HG03342 (cell line): ENCODE data around the gene UNC5B.

Source experiments
- ATAC-seq: cut with Tn5 transposase; IDR thresholded peaks from one replicate; pipeline ENCODE4 v1.9.1; 2021; ENCODE audit warnings: mild to moderate bottlenecking, moderate library complexity; ENCODE audit not compliant: unreplicated experiment

Gene UNC5B

GRCh38 chr10:71336632-71337031 lies 124.3 kb downstream of the UNC5B start:
- no peak for ATAC-seq

- no peak for ATAC-seq
These were observed 124.9 kb downstream of the UNC5B start for GRCh38 chr10:71337219-71337701.

DNA sequence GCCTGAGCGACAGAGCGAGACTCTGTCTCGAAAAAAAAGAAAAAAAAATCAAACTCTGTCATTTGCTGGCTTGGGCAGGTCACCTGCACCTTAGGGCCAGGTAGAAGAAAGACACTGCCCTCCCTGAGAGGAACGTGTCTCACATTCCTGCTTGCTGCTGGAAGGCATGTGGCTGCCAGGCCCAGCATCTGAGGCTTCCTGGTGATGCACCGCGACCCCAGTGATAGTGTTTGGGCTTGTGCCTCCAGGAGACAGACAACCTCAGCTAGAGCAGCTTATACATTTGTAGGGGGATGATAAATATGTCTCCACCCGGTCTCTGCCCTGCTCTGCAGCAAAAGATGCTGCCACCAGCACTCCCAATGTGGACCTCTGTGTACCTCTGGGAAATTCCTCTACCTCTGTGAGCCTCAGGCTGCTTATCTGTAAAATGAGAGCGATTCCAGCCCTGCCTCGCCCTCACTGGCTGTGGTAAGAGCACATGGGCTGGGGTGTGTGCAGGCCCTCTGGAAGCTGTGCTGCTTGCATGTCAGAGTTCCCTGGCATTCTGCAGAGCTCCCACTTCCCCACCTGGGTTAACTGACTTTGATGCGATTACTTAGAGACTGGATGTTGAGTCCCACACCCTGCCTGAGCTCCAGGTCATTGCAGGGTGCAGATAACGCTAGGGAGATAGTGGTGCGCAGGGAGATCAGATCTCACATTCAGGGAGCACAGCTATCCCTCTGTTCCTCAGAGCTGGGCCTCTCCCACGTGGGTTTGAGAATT lies 126.5 kb downstream of the UNC5B start:
- ATAC-seq: no peak

DNA sequence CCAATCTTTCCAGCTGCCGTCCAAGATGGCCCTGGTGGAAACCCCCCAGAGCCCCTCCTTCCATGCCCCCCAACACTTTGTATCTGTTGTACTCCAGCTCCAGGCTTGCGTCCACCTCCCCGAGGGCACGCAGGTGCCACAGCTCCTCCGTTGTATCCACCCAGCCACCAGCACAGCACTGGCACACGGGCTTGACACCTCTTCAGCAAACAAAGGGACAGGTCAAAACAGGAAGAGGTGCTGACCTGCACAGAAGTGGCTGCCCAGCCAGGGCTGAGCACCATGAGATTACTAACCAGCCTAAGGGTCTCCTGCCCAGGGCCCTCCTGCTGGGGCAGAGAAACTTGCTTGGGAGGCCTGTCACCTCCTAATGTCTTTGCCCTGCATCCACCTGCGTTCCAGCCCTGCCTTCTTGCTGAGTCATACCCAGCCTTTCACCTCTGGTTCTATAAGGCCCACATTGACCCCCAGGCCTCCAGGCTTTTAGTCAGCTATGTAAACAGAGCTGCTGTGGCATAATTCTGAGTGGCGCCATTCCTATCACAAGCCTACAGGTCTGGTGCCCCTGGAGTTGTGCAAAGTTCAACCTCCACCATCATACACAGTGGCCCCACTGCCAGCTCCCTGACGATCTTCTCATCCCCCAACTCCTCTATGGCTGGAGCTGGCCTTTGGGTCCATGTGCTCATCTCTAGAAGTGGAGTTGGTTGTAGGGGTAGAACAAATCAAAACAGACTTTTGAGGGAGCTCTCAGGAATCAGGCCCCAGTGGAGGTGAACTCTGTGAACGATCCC lies 127.6 kb downstream of the UNC5B start:
- no peak for ATAC-seq

DNA sequence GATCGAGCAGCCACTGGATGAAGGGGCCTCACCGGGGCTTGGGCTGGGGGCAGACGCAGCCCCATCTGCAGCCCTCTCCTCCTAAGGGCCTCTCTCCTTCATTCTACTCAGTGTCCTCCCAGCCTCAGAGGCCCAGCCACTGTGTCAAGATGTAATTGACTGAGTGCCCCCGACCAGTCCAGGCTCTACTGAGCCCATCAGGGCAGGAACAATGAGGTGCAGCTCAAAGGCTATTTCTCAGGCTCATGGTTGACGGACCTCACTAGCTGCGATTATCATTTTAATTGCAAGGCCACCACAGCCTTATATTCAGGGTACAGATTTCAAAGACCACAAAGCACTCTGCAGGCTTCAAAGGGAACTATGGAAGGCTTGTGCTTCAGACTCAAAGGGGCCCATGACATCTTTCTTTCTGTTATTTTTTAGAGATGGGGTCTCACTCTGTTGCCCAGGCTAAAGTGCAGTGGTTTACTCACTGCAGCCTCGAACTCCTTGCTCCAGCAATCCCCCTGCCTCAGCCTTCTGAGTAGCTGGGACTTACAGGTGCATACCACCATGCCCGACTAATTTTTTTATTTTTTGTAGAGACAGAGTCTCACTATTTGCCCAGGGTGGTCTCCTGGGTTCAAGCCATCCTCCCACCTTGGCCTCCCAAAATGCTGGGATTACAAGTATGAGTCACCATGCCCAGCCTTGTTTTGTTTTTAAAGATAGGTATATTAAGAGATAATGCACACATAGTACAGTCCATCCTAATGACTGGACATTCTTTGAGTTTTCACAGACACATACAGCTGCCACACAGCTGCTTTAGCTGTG lies 130.4 kb downstream of the UNC5B start:
- no peak for ATAC-seq

- ATAC-seq: no peak
These were observed 131.0 kb downstream of the UNC5B start for GRCh38 chr10:71343392-71343773.

GRCh38 chr10:71344154-71344925 lies 132.0 kb downstream of the UNC5B start:
- ATAC-seq: no peak

DNA sequence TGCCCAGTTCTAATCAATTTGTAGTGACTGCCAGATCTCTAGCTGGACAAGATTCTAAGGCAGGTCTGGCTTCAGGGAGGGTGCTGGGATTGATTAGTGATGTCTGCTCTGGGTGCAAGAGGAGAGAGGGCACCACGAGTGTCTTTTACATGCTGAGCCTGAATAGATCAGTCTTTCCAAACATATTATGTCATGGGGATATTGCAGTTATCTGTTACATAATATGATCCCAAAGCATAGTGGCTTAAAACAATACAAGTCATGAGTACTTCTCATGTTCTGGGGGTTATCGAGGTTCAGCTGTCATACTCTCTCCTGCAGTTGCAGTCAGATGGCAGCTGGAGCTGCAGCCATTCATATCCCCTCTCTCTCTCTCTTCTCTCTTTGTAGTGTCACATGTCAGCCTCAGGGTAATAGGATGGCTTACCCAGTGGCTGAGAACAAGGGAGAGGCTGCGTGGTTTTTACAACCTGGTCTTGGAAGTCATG lies 132.7 kb downstream of the UNC5B start:
- ATAC-seq: no peak

DNA sequence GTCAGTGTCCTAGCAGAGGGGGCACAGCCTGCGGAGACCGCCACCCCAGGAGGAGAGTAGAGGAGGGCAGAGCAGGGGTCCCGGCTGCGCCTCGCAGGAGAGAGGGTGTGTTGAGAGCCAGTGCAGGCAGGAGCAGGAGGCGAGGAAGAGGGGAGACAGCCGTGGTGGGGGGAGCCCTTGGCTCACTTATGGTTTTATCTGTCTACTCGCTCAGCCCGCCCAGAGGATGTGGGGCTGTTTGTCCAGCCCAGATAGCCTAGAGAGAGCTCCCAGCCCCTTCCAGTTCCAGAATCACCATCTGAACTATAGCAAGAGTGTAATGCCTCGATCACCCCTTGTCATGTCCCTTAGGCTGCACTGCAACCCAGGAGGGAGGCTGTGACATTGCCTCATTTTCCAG lies 133.3 kb downstream of the UNC5B start:
- ATAC-seq: no peak

DNA sequence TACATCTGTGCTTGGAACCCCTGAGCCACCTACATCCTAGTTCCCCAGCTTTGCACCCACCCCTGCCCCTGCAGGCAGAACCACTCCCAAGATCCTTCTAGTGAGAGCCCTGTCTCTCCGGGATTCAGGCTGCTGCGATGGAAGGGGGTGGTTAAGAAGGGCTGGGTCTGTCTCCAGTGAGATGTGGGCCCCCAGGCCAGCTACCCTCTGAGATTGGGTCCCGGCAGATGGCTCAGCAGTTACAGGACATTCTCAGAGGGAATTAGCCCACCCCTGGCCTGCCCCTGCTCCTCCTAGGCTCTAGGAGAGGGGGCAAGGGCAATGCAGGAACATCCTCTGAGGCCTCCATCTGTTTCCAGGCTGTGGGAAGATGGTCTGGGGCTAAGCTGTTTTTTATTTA lies 134.4 kb downstream of the UNC5B start:
- ATAC-seq: no peak

- no peak for ATAC-seq
These were observed 135.4 kb downstream of the UNC5B start for GRCh38 chr10:71347587-71348395.

DNA sequence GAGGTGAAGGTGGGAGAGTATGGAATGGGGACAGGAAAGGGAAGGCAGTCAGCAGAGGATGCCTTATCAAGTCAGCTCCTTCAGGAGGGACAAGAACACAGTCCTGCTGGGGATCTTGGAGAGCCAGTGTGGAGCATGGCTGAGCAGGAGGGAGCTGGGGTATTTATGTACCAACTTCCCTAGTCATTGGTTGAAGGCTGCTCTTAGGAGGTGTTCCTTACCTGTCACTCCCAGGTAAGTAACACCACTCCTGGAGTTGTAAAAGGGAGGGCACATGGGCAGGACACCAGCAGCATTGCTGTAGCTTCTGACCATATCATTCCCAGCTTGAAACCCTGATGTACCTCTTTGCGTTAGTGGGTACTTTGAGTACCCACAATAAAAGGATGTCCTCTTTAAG lies 136.5 kb downstream of the UNC5B start:
- no peak for ATAC-seq

DNA sequence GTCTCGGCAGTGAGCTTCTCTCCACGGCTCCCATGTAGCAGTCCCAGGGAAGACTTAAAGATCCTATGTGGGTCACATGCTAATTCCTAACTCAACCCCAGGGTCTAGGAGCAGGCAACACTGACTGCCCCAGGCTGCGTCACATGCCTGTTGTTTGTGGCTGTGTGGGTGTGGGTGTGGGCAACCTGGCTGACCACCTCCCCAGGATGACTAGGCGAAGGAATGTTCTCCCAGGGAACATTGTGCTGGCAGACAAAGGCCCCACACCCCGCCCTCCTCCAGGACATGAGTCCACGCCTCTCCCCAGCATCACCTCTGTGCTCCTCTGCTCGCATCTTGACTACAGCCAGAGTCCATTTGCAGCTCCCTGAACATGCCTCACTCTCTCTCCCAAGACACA lies 137.0 kb downstream of the UNC5B start:
- ATAC-seq: no peak

- ATAC-seq: no peak
These were observed 138.7 kb downstream of the UNC5B start for GRCh38 chr10:71351087-71351486.

GRCh38 chr10:71351628-71352319 lies 139.4 kb downstream of the UNC5B start:
- no peak for ATAC-seq
